PC-3 (cell line): ENCODE data around the gene GDA. TPM values are rescaled to one million over a fixed set of nuclear protein-coding genes. Genes with fewer than 3 reads are reported as not detected.

Source experiments
- ATAC-seq: fragments of 200-7000 bp; cut with Tn5 transposase; 2 replicates; pipeline ENCODE4 v1.9.1; 2020; ENCODE audit warnings: mild to moderate bottlenecking, moderate library complexity
- BruUV-seq: library from RNA; stranded (reverse); fragments of 400-500 nt; replicated peaks from 2 replicates; lab custom pipeline; 2021; lab: Mats Ljungman, UMichigan
- CTCF ChIA-PET: fragments of 300-600 bp; sonication (Branson Sonifier 250); formaldehyde crosslinking; loops from one replicate; lab custom pipeline; 2022; ENCODE audit warnings: antibody characterized with exemption; lab: Charles Lee
- POLR2A ChIA-PET: fragments of 300-600 bp; sonication (Branson Sonifier 250); formaldehyde crosslinking; loops from one replicate; lab custom pipeline; 2022; ENCODE audit warnings: antibody characterized with exemption; ENCODE audit not compliant: unreplicated experiment; lab: Charles Lee
- DNase-seq: peaks from one replicate; pipeline ENCODE4 v3.0.0-alpha.2; 2015
- H2AFZ ChIP-seq: fragments of 300-600 bp; sonication (generic); 2 replicates; pipeline ENCODE4 v1.6.0; 2016; ENCODE audit warnings: antibody characterized with exemption, low read length
- H3F3A ChIP-seq: fragments of 300-600 bp; sonication (generic); one replicate; pipeline ENCODE4 v1.6.0; 2017; ENCODE audit warnings: antibody characterized with exemption, low read length, control low read depth, mild to moderate bottlenecking; ENCODE audit not compliant: unreplicated experiment
- H3K27ac ChIP-seq: fragments of 300-600 bp; sonication (generic); 2 replicates; pipeline ENCODE4 v1.5.1; 2016; ENCODE audit warnings: mild to moderate bottlenecking, low read length
- H3K27me3 ChIP-seq: fragments of 300-600 bp; sonication (generic); 2 replicates; pipeline ENCODE4 v1.6.1; 2016; ENCODE audit warnings: low read length, mixed read lengths
- H3K36me3 ChIP-seq: fragments of 300-600 bp; sonication (generic); 2 replicates; pipeline ENCODE4 v1.6.1; 2016; ENCODE audit warnings: low read depth, mixed run types, low read length, mixed read lengths
- H3K4me1 ChIP-seq: fragments of 300-600 bp; sonication (generic); 2 replicates; pipeline ENCODE4 v1.5.1; 2016; ENCODE audit warnings: low read length; ENCODE audit not compliant: insufficient read depth
- H3K4me2 ChIP-seq: fragments of 300-600 bp; sonication (generic); 2 replicates; pipeline ENCODE4 v1.6.0; 2016; ENCODE audit warnings: low read length
- H3K4me3 ChIP-seq: fragments of 300-600 bp; sonication (generic); 2 replicates; pipeline ENCODE4 v1.5.1; 2016; ENCODE audit warnings: mild to moderate bottlenecking, low read length, mixed read lengths
- H3K79me2 ChIP-seq: fragments of 300-600 bp; sonication (generic); 2 replicates; pipeline ENCODE4 v1.6.1; 2017; ENCODE audit warnings: low read length, mixed read lengths
- H3K9ac ChIP-seq: fragments of 300-600 bp; sonication (generic); 2 replicates; pipeline ENCODE4 v1.6.0; 2016; ENCODE audit warnings: mild to moderate bottlenecking, low read length
- H3K9me2 ChIP-seq: fragments of 300-600 bp; sonication (generic); replicated peaks from 2 replicates; pipeline ENCODE4 v1.6.1; 2016; ENCODE audit warnings: mixed run types, low read length, mixed read lengths
- H3K9me3 ChIP-seq: fragments of 300-600 bp; sonication (generic); 2 replicates; pipeline ENCODE4 v1.6.1; 2016; ENCODE audit warnings: low read length, mixed read lengths
- H4K20me1 ChIP-seq: fragments of 300-600 bp; sonication (generic); 2 replicates; pipeline ENCODE4 v1.6.1; 2016; ENCODE audit warnings: low read length, mixed read lengths
- EZH2 ChIP-seq: fragments of 300-600 bp; sonication (generic); IDR thresholded peaks from one replicate; pipeline ENCODE4 v1.6.1; 2017; ENCODE audit warnings: antibody characterized with exemption, mild to moderate bottlenecking, low read length; ENCODE audit not compliant: unreplicated experiment
- EZH2phosphoT487 ChIP-seq: fragments of 300-600 bp; sonication (generic); IDR thresholded peaks from 2 replicates; pipeline ENCODE4 v1.6.1; 2018; ENCODE audit warnings: mild to moderate bottlenecking, antibody characterized with exemption, low read length, borderline replicate concordance
- intact Hi-C: fragments of 100-400 bp; cut with micrococcal nuclease; formaldehyde crosslinking; loops from 2 replicates; pipeline ENCODE4 v1.9.0; 2023
- total RNA-seq: library from RNA; depleted of rRNA; stranded (reverse); fragments of >200 nt; gene quantifications from 2 replicates; pipeline ENCODE4 v1.2.3, GENCODE V29; 2014; rRNA removed
- TF ChIP-seq, protein P1 (sequence below): fragments of 300-600 bp; sonication (generic); conservative IDR thresholded peaks from 2 replicates; pipeline ENCODE4 v1.5.1; 2017; ENCODE audit warnings: antibody characterized with exemption, low read depth, mild to moderate bottlenecking, low read length

Gene GDA
- total RNA-seq, 1 experiment from 2014 or later = not detected

DNA sequence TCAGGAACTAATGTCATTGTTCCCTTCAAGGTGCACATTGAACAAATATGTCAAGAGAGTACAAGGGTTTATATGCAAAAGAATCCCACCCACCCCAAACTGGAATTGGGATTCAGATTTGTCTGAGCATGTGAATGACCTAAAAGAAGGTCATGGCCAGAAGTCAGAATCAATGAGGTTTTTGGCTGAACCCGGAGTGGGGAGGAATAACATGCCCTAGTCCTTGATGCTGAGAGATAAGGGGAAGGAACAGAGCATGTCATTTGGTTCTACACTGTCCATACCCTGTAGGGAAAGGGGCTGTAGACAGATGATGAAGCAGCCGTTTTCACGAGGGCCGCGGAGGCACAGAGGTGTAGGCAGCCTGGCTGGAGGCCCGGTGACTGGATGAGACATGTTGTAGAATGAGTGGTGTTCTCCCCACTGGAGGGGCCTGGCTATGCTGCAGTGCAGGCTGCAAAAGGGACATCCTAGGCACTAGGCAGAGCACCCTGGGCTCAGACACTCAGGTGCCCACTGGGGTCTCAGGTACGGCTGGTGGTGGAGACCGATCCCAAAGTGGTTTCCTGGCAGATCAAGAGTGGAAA is 149.9 kb downstream of the GDA start:
- TF ChIP-seq, protein P1, sequence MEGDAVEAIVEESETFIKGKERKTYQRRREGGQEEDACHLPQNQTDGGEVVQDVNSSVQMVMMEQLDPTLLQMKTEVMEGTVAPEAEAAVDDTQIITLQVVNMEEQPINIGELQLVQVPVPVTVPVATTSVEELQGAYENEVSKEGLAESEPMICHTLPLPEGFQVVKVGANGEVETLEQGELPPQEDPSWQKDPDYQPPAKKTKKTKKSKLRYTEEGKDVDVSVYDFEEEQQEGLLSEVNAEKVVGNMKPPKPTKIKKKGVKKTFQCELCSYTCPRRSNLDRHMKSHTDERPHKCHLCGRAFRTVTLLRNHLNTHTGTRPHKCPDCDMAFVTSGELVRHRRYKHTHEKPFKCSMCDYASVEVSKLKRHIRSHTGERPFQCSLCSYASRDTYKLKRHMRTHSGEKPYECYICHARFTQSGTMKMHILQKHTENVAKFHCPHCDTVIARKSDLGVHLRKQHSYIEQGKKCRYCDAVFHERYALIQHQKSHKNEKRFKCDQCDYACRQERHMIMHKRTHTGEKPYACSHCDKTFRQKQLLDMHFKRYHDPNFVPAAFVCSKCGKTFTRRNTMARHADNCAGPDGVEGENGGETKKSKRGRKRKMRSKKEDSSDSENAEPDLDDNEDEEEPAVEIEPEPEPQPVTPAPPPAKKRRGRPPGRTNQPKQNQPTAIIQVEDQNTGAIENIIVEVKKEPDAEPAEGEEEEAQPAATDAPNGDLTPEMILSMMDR = no peak
- no peak for TF ChIP-seq EZH2
- no peak for TF ChIP-seq EZH2phosphoT487

DNA sequence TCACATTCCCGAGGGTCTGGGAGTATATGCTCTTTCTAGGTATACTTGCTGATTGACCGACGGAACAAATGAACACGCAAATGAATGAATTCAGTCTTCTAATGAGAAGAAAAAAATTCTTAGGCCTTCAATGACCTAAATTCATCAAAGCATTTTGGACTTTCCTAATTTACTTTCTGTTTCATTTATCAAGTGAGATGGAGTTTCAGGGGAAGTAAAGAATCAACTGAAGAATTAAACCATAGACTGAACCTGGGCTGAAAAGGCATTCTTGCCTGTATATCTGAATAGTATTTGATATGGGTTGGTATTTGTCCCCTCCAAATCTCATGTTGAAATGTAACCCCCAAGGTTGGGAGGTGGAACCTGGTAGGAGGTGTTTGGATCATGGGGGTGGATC is 151.6 kb downstream of the GDA start:
- ATAC-seq = no peak
- H2AFZ ChIP-seq = no peak overlapping the region
- DNase-seq = no peak
- H3K4me3 ChIP-seq = no peak overlapping the region
- no peaks in the 10 kb centered on the region for H3K36me3 ChIP-seq
- no peak overlapping the region for H3K9ac ChIP-seq
- no peaks in the 10 kb centered on the region for H3F3A ChIP-seq
- intact Hi-C loops = no loop called here
- no peak overlapping the region for H3K27ac ChIP-seq
- no TSS peak for BruUV-seq
- H3K27me3 ChIP-seq = no peaks in the 10 kb centered on the region
- no peaks in the 10 kb centered on the region for H3K9me3 ChIP-seq
- no peaks in the 10 kb centered on the region for H3K9me2 ChIP-seq
- no peak overlapping the region for H3K4me2 ChIP-seq
- no peaks in the 10 kb centered on the region for H3K4me1 ChIP-seq
- TF ChIP-seq EZH2 (no peak), EZH2phosphoT487 (no peak)
- TF ChIP-seq, protein P1 = no peak
- H3K79me2 ChIP-seq = no peaks in the 10 kb centered on the region
- ChIA-PET POLR2A (no interaction called here), CTCF (no interaction called here)
- no peaks in the 10 kb centered on the region for H4K20me1 ChIP-seq

More for the DNA sequence above, 149.9 kb downstream of the GDA start:
- Histone ChIP-seq H3K9ac (no peak overlapping the region), H2AFZ (no peak overlapping the region), H3K27me3 (no peaks in the 10 kb centered on the region), H3K4me1 (no peaks in the 10 kb centered on the region), H3K9me2 (no peaks in the 10 kb centered on the region), H3K4me3 (no peak overlapping the region), H3K9me3 (no peaks in the 10 kb centered on the region), H3K4me2 (no peak overlapping the region), H3K79me2 (no peaks in the 10 kb centered on the region), H3K27ac (no peak overlapping the region), H3F3A (no peaks in the 10 kb centered on the region), H3K36me3 (no peaks in the 10 kb centered on the region), H4K20me1 (no peaks in the 10 kb centered on the region)
- ATAC-seq (no peak), DNase-seq (no peak)
- BruUV-seq = no TSS peak
- ChIA-PET POLR2A (no interaction called here), CTCF (no interaction called here)
- intact Hi-C loops = no loop called here

Other genes with a start within 250 kb of the GDA start
- gene ABHD17B, start 238.2 kb upstream of the GDA start, total RNA-seq = 10.0 and 11.6 TPM in 2 replicates
- 7.9 and 13.4 TPM in 2 replicates for gene C9orf85, start 237.8 kb upstream of the GDA start, total RNA-seq
- not detected in 2 replicates for gene C9orf57, start 88.8 kb upstream of the GDA start, total RNA-seq
- 84.1 and 88.8 TPM in 2 replicates for gene ZFAND5, start 215.8 kb downstream of the GDA start, total RNA-seq